IMR-90 (cell line): Measurements from ENCODE around the gene VOPP1. TPM values are rescaled to one million over a fixed set of nuclear protein-coding genes. Genes with fewer than 3 reads are reported as not detected.

ENCODE experiments used
- ATAC-seq: fragments of 200-7000 bp; cut with Tn5 transposase; 2 replicates; pipeline ENCODE4 v1.9.1; 2020; ENCODE audit warnings: low read depth, mild to moderate bottlenecking, moderate library complexity
- BruUV-seq: library from RNA; stranded (reverse); fragments of 400-500 nt; replicated peaks from 2 replicates; lab custom pipeline; 2021; lab: Mats Ljungman, UMichigan
- CTCF ChIA-PET: fragments of 300-600 bp; formaldehyde crosslinking; extraction: SDS; loops from one replicate; lab custom pipeline; 2021; ENCODE audit warnings: antibody characterized with exemption; lab: Yijun Ruan, JAX
- POLR2A ChIA-PET: fragments of 300-600 bp; sonication (Branson Sonifier 250); formaldehyde crosslinking; loops from one replicate; lab custom pipeline; 2022; ENCODE audit warnings: antibody characterized with exemption; ENCODE audit not compliant: unreplicated experiment; lab: Charles Lee
- DNase-seq: peaks from one replicate; pipeline ENCODE4 v3.0.0; 2013
- H2AFZ ChIP-seq: replicated peaks from 2 replicates; pipeline ENCODE3; 2013; ENCODE audit warnings: low read length, mild to moderate bottlenecking; ENCODE audit not compliant: poor library complexity
- H2AK5ac ChIP-seq: 2 replicates; pipeline ENCODE4 v1.6.1; 2013; ENCODE audit warnings: low read depth, low read length, inconsistent platforms
- H2AK9ac ChIP-seq: replicated peaks from 2 replicates; pipeline ENCODE3; 2013; ENCODE audit warnings: mild to moderate bottlenecking, low read depth, low read length, moderate library complexity; ENCODE audit not compliant: poor library complexity
- H2BK120ac ChIP-seq: 2 replicates; pipeline ENCODE4 v1.6.1; 2013; ENCODE audit warnings: low read depth, low read length, inconsistent platforms
- H2BK15ac ChIP-seq: 3 replicates; pipeline ENCODE4 v1.6.1; 2013; ENCODE audit warnings: low read depth, low read length, inconsistent platforms
- H2BK20ac ChIP-seq: 2 replicates; pipeline ENCODE4 v1.6.1; 2013; ENCODE audit warnings: low read depth, mild to moderate bottlenecking, inconsistent platforms, low read length, moderate library complexity
- H2BK5ac ChIP-seq: 2 replicates; pipeline ENCODE4 v1.6.1; 2013; ENCODE audit warnings: mild to moderate bottlenecking, low read depth, low read length, inconsistent platforms; ENCODE audit not compliant: poor library complexity, severe bottlenecking
- H3K14ac ChIP-seq: replicated peaks from 2 replicates; pipeline ENCODE4 v1.6.1; 2013; ENCODE audit warnings: low read depth, low read length, inconsistent platforms
- H3K18ac ChIP-seq: 2 replicates; pipeline ENCODE4 v1.6.1; 2013; ENCODE audit warnings: low read depth, low read length, control low read depth
- H3K23ac ChIP-seq: 2 replicates; pipeline ENCODE4 v1.6.1; 2013; ENCODE audit warnings: low read depth, low read length, inconsistent platforms
- H3K27ac ChIP-seq: 2 replicates; pipeline ENCODE4 v1.5.1; 2013; ENCODE audit warnings: mild to moderate bottlenecking, control low read depth, low read length; ENCODE audit not compliant: insufficient read depth
- H3K27me3 ChIP-seq: 2 replicates; pipeline ENCODE4 v1.6.1; 2013; ENCODE audit warnings: low read length; ENCODE audit not compliant: control insufficient read depth, insufficient read depth
- H3K36me3 ChIP-seq: 2 replicates; pipeline ENCODE4 v1.6.1; 2013; ENCODE audit warnings: low read length, mixed read lengths; ENCODE audit not compliant: control insufficient read depth, insufficient read depth
- H3K4ac ChIP-seq: 2 replicates; pipeline ENCODE4 v1.6.1; 2013; ENCODE audit warnings: low read depth, low read length, inconsistent platforms
- H3K4me1 ChIP-seq: 2 replicates; pipeline ENCODE4 v1.6.1; 2013; ENCODE audit warnings: low read length, mixed read lengths; ENCODE audit not compliant: control insufficient read depth, insufficient read depth
- H3K4me2 ChIP-seq: 2 replicates; pipeline ENCODE4 v1.6.1; 2013; ENCODE audit warnings: low read depth, mild to moderate bottlenecking, control low read depth, low read length, moderate library complexity
- H3K4me3 ChIP-seq: 2 replicates; pipeline ENCODE4 v1.5.1; 2013; ENCODE audit warnings: low read depth, mild to moderate bottlenecking, control low read depth, low read length, moderate library complexity; ENCODE audit not compliant: insufficient read depth
- H3K56ac ChIP-seq: 2 replicates; pipeline ENCODE4 v1.6.1; 2013; ENCODE audit warnings: low read length, inconsistent platforms; ENCODE audit not compliant: insufficient read depth; ENCODE audit errors: extremely low read depth
- H3K79me1 ChIP-seq, 2 experiments: 2 replicates each; pipeline ENCODE4 v1.6.1; 2013; ENCODE audit warnings: low read length in 2 of 2, inconsistent platforms in 1 of 2, low read depth in 1 of 2
- H3K9ac ChIP-seq: 2 replicates; pipeline ENCODE4 v1.6.1; 2013; ENCODE audit warnings: low read depth, low read length, control low read depth
- H3K9me1 ChIP-seq: 2 replicates; pipeline ENCODE4 v1.6.1; 2013; ENCODE audit warnings: low read length, inconsistent platforms; ENCODE audit not compliant: insufficient read depth
- H3K9me3 ChIP-seq: 2 replicates; pipeline ENCODE4 v1.6.1; 2013; ENCODE audit warnings: low read length; ENCODE audit not compliant: control insufficient read depth, insufficient read depth
- H4K20me1 ChIP-seq: 2 replicates; pipeline ENCODE4 v1.6.1; 2013; ENCODE audit warnings: low read length, inconsistent platforms; ENCODE audit not compliant: insufficient read depth
- H4K5ac ChIP-seq: 2 replicates; pipeline ENCODE4 v1.6.1; 2013; ENCODE audit warnings: mild to moderate bottlenecking, low read depth, low read length, control low read depth
- H4K8ac ChIP-seq, 2 experiments: 2 replicates each; pipeline ENCODE4 v1.6.1; 2013; ENCODE audit warnings: low read depth in 2 of 2, low read length in 2 of 2, control low read depth in 1 of 2, inconsistent platforms in 1 of 2
- H4K91ac ChIP-seq: 2 replicates; pipeline ENCODE4 v1.6.1; 2013; ENCODE audit warnings: low read depth, low read length, inconsistent platforms; ENCODE audit not compliant: insufficient read depth
- CHD1 ChIP-seq: IDR thresholded peaks from 2 replicates; pipeline ENCODE4 v1.6.1; 2012; ENCODE audit warnings: low read depth, low read length, improper control_type of control experiment
- FOS ChIP-seq: fragments of 150-350 bp; IDR thresholded peaks from 2 replicates; pipeline ENCODE4 v1.6.1; 2016; ENCODE audit warnings: low read depth, low read length
- WGBS, 2 experiments: methylation state at CpG; one replicate each; pipeline versions ENCODE4 v1.1.5 to v1.1.7; 2013; ENCODE audit warnings: missing lambda C conversion rate in 2 of 2; ENCODE audit not compliant: insufficient read length in 1 of 2; ENCODE audit errors: extremely low coverage in 2 of 2; 5-methylcytosine and 5-hydroxymethylcytosine counted together
- dilution Hi-C: fragments of 300-500 bp; cut with HindIII; formaldehyde crosslinking; loops from one replicate; pipeline ENCODE4 v1.14.3; 2018; ENCODE audit warnings: low sequenced_read_pairs; ENCODE audit not compliant: unreplicated experiment
- in situ Hi-C: fragments of 300-500 bp; cut with MboI; formaldehyde crosslinking; loops from 3 replicates; pipeline ENCODE4 v1.14.3; 2019; ENCODE audit warnings: low sequenced_read_pairs, inconsistent platforms, mixed read lengths
- intact Hi-C: fragments of 100-400 bp; cut with micrococcal nuclease; formaldehyde crosslinking; loops from 2 replicates; pipeline ENCODE4 v1.10.0; 2022
- polyA plus RNA-seq, 3 experiments: library from polyadenylated mRNA; depleted of rRNA; stranded (reverse); fragments of >200 nt; gene quantifications; 2 replicates each; pipeline ENCODE4 v1.2.3, GENCODE V29; 2012; ENCODE audit warnings: low replicate concordance in 1 of 3
- total RNA-seq: library from RNA; depleted of rRNA; stranded (reverse); fragments of >200 nt; gene quantifications from 2 replicates; pipeline ENCODE4 v1.2.3, GENCODE V29; 2012

The VOPP1 gene
- total and polyA plus RNA-seq, 2 of the 4 experiments (the other 2 are of a cell fraction), result 60.2 to 94.5 TPM

GRCh38 chr7:55504093-55504859 is 68.0 kb downstream of the VOPP1 start:
- H3K27me3 ChIP-seq, result no peaks in the 10 kb centered on the region
- ChIA-PET POLR2A (no interaction called here), CTCF (no interaction called here)
- no peaks in the 10 kb centered on the region for H3K9me3 ChIP-seq
- H3K36me3 ChIP-seq, result peaks cover 3% of the 10 kb centered on the region; the same call in 1 of the 2 replicates
- intact Hi-C loops, result no loop called here
- peaks cover 14% of the 10 kb centered on the region for H3K4me1 ChIP-seq
- peak overlapping the region; percentile 46 for H3K14ac ChIP-seq
- peak overlapping the region; percentile 29; the same call in 1 of the 2 replicates for H2AK5ac ChIP-seq
- no peak overlapping the region for H3K4me2 ChIP-seq
- H3K27ac ChIP-seq, result no peak overlapping the region
- no peak overlapping the region for H3K18ac ChIP-seq
- no peak overlapping the region for H3K56ac ChIP-seq
- TF ChIP-seq FOS (no peak), CHD1 (no peak)
- peak overlapping the region; percentile 36 for H2AFZ ChIP-seq
- no peak overlapping the region for H3K4me3 ChIP-seq
- H2AK9ac ChIP-seq, result peak overlapping the region; percentile 49
- peak overlapping the region; percentile 0; the same call in 1 of the 2 replicates for H3K23ac ChIP-seq
- in situ Hi-C loops, result no loop called here
- H3K9ac ChIP-seq, result no peak overlapping the region
- H4K8ac ChIP-seq, result 0 out of 4 replicates have a peak overlapping the region, but pooled peaks of 1 of the 2 experiments have one; percentile 15
- H4K20me1 ChIP-seq, result peaks cover 12% of the 10 kb centered on the region; the same call in 1 of the 2 replicates
- peak overlapping the region; percentile 57; the same call in 1 of the 2 replicates for H2BK120ac ChIP-seq
- H4K5ac ChIP-seq, result no peak overlapping the region
- 100% methylated on average over 1 of the region's 6 CpGs; no CpG with 5 or more reads in 1 of the 2 experiments for whole genome bisulfite sequencing, 2 experiments
- peak overlapping the region; percentile 61; the same call in 1 of the 2 replicates for H4K91ac ChIP-seq
- ATAC-seq (peak; percentile 12; the same call in 1 of the 2 replicates), DNase-seq (peak; percentile 44)
- H3K4ac ChIP-seq, result peak overlapping the region; percentile 47; the same call in 1 of the 2 replicates
- peaks cover 21% of the 10 kb centered on the region for H3K9me1 ChIP-seq
- no TSS peak for BruUV-seq
- no peak overlapping the region; the same call in 2 of the 3 replicates for H2BK15ac ChIP-seq
- H2BK20ac ChIP-seq, result peak overlapping the region; percentile 56
- H3K79me1 ChIP-seq, result peaks cover 52 to 88% of the 10 kb centered on the region in 2 experiments
- dilution Hi-C loops, result no loop called here
- peak overlapping the region; percentile 33 for H2BK5ac ChIP-seq
